T-helper 2 cell treated with Interferon-gamma antibody and Interleukin-4, amounts not matched to agents 5 μg/mL and 100 μg/mL, for 36 hours (primary cell): ENCODE results near the gene CYP2D6.
"Not testable (repeated sequence)": the region's sequence is repeated elsewhere in the genome, so short reads cannot be mapped to it uniquely, and the experiment has no call there.

Experiments used
- DNase-seq: peaks from one replicate; pipeline ENCODE4 v3.0.0; 2021; ENCODE audit warnings: low spot score
- H3K27ac Mint-ChIP-seq: one replicate; pipeline ENCODE4 v1.8.0; 2021; ENCODE audit warnings: mild to moderate bottlenecking, mixed read lengths
- H3K27me3 Mint-ChIP-seq: one replicate; pipeline ENCODE4 v1.8.0; 2021; ENCODE audit warnings: low read depth, mixed read lengths
- H3K36me3 Mint-ChIP-seq: one replicate; pipeline ENCODE4 v1.8.0; 2021; ENCODE audit warnings: low read depth, mixed read lengths
- H3K4me1 Mint-ChIP-seq: one replicate; pipeline ENCODE4 v1.8.0; 2021; ENCODE audit warnings: low read depth, mixed read lengths
- H3K4me3 Mint-ChIP-seq: one replicate; pipeline ENCODE4 v1.8.0; 2022; ENCODE audit warnings: mild to moderate bottlenecking, moderate library complexity, mixed read lengths
- H3K9me3 Mint-ChIP-seq: one replicate; pipeline ENCODE4 v1.8.0; 2021; ENCODE audit warnings: mixed read lengths

CYP2D6 gene

DNA sequence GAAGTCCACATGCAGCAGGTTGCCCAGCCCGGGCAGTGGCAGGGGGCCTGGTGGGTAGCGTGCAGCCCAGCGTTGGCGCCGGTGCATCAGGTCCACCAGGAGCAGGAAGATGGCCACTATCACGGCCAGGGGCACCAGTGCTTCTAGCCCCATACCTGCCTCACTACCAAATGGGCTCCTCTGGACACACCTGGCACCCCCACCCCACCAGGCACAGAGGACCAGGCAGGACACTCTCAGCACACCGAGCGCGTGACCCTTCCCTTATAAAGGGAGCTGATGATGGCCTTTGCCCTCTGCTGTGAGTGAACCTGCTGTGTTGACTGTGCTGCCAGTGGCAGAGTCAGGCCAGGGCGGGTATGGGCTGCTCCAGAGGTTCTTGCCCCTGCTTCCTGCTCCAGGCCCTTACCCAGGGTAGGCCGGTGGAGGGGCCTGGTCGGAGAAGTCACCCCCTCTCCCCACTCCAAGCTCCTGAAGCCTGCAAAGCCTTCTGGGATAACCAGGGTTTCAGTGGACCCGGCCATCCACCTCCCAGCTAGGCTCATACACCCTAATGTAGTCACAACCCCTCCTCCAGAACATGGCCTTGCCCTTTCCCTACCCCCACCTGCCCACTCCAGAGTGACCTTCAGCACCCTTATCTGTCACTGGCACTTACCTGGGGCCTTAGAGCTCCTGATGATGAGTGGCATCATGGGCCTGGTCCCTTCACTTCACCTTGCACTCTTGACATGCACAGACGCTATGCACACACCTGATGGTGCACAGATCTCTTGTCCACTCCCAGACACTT, at the start of gene CYP2D6:
Gene CYP2D6 (minus strand): TSS at position 172 of the 793 bp plus-strand sequence. CDS start 19 bp downstream, at position 153.
- not testable (repeated sequence) for H3K4me3 Mint-ChIP-seq, H3K27ac Mint-ChIP-seq, H3K4me1 Mint-ChIP-seq, H3K9me3 Mint-ChIP-seq, H3K27me3 Mint-ChIP-seq, H3K36me3 Mint-ChIP-seq, DNase-seq

- DNase-seq = no peak
- peak overlapping the region; percentile 49 for H3K27ac Mint-ChIP-seq
These were observed 49.0 kb upstream of the CYP2D6 start for GRCh38 chr22:42179616-42180015.

DNA sequence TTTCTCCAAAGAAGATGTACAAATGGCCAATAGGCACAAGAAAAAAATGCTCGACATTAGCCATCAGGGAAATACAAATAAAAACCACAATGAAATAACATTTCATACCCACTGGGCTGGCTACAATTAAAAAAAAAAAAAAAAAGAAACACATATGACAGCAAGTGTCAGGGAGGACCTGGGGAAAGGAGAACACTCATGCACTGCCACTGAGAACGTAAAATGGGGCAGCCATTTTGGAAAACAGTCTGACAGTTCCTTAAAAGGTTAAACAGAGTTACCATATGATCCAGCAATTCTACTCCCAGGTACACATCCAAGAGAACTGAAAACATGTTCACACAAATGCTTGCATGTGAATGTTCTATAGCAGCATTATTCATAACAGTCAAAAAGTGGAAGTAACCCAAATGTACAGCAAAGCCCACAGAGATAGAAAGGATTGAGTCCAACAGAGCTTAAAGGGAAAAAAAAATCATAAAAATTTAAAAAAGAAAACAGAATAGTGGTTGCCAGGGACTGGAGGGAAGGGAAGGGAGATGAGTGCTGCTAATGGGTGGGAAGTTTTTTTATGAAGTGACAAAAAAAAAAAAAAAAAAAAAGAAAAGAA, 48.4 kb upstream of the CYP2D6 start:
- peaks cover 58% of the 10 kb centered on the region for H3K4me1 Mint-ChIP-seq
- H3K36me3 Mint-ChIP-seq = peaks cover 24% of the 10 kb centered on the region
- no peaks in the 10 kb centered on the region for H3K9me3 Mint-ChIP-seq
- DNase-seq = no peak
- H3K4me3 Mint-ChIP-seq = no peak overlapping the region
- H3K27me3 Mint-ChIP-seq = no peaks in the 10 kb centered on the region
- peak overlapping the region; percentile 39 for H3K27ac Mint-ChIP-seq

More at GRCh38 chr22:42179616-42180015, 49.0 kb upstream of the CYP2D6 start:
- Mint-ChIP-seq H3K4me1 (peaks cover 59% of the 10 kb centered on the region), H3K27me3 (no peaks in the 10 kb centered on the region), H3K36me3 (peaks cover 24% of the 10 kb centered on the region), H3K9me3 (no peaks in the 10 kb centered on the region), H3K4me3 (no peak overlapping the region)

DNA sequence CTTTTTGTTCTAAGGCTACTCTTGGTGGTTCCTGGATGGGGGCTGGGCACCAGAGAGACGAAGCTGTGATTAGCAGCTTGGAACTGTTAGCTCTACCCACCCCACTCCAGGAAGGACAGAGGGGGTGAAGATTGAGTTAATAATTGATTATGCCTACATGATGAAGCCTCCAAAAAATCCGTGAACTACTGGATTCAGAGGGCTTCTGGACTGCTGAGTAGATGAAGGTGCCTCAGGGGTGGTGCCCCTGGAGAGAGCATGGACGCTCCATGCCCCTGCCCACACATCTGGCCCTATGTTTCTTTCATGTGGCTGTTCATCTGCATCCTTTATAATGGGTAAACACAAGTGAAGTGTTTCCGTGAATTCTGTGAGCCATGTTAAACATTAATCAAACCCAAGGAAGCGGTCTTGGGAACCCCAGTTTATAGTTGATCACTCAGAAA, 47.3 kb upstream of the CYP2D6 start:
- Mint-ChIP-seq H3K36me3 (peaks cover 24% of the 10 kb centered on the region), H3K4me1 (peaks cover 51% of the 10 kb centered on the region), H3K9me3 (no peaks in the 10 kb centered on the region), H3K4me3 (no peak overlapping the region), H3K27ac (no peak overlapping the region), H3K27me3 (no peaks in the 10 kb centered on the region)
- no peak for DNase-seq

- Mint-ChIP-seq H3K4me1 (peaks cover 39% of the 10 kb centered on the region), H3K4me3 (no peak overlapping the region), H3K27me3 (no peaks in the 10 kb centered on the region), H3K9me3 (no peaks in the 10 kb centered on the region), H3K36me3 (peaks cover 24% of the 10 kb centered on the region), H3K27ac (peak overlapping the region; percentile 59)
- DNase-seq = no peak
These were observed 45.8 kb upstream of the CYP2D6 start for GRCh38 chr22:42176255-42176915.

DNA sequence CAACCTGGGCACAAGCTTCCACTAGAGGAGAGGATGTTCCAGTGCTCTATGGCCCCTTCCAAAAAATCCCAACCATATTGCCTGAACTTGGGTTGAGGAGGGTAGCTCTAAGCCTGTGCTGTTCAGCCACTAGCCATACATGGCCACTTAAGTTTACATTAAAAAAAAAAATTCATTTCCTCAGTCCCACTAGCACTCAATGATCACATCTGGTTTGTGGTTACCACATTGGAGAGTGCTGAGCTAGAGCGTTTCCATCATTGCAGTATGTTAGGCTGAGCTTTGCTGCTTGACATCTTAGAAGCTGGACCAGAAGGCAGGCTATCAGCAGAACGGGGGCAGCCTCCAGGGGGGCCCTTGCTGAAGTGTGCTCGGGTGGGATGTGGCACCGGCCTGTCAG, 43.5 kb upstream of the CYP2D6 start:
- peaks cover 25% of the 10 kb centered on the region for H3K36me3 Mint-ChIP-seq
- no peaks in the 10 kb centered on the region for H3K9me3 Mint-ChIP-seq
- no peak overlapping the region for H3K4me3 Mint-ChIP-seq
- peak overlapping the region; percentile 44 for H3K27ac Mint-ChIP-seq
- DNase-seq = no peak
- H3K4me1 Mint-ChIP-seq = peaks cover 19% of the 10 kb centered on the region
- H3K27me3 Mint-ChIP-seq = no peaks in the 10 kb centered on the region

DNA sequence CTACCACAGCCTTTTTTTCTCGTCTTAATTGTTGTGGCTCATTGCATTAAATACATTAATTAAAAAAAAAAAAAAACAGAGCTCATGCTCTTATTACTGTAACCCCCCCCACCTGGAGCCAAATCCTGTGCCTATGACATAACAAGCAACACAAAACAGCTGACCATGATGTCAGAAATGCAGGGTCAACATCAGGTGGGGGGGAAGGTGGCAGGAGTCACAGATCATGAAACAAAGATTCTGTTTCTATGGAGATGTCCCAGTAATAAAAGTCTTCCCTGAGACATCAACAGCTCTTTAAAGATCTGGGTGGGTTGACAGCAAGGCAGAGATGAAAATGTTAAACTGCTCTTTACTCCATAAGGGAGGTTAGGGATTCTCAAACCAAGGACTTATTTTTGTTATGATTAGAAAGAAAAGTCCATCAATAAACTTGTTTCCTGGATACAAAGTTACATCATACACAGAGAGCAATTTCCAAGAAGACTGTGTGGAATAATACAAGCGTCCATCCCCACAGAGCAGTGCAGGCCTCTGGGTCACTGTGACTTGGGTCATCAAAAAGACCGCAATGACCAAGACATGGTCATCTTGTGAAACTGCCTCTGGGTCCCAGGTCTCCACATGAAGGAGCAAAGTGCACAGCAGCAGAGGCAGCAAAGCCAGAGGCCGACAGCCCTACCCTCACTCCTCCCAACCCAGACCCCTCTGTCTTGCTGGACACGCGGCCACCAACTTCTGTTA, 42.7 kb upstream of the CYP2D6 start:
- Mint-ChIP-seq H3K4me1 (peaks cover 17% of the 10 kb centered on the region), H3K27me3 (no peaks in the 10 kb centered on the region), H3K36me3 (peaks cover 25% of the 10 kb centered on the region), H3K27ac (no peak overlapping the region), H3K4me3 (no peak overlapping the region), H3K9me3 (no peaks in the 10 kb centered on the region)
- no peak for DNase-seq

DNA sequence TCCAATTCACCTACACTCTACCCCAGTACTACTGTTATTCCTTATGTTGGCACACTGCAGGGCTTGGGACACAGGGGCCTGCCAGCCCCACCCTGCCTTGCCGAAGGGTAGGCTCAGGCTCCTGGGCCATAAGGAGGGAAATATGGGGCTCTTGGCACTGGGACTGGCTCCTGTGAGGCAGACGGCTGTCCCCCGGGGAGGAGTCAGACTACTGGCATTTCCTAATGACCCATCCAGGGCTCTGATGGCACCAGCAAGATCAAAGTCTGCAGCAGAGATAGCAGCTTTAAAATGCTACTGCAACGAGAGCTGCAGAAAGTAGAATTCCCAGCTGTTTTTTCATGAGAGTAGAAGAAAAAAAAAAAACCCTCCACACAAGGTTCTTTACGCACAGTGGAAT, 42.2 kb upstream of the CYP2D6 start:
- H3K4me1 Mint-ChIP-seq = peaks cover 17% of the 10 kb centered on the region
- no peak for DNase-seq
- no peaks in the 10 kb centered on the region for H3K9me3 Mint-ChIP-seq
- H3K27ac Mint-ChIP-seq = no peak overlapping the region
- peaks cover 19% of the 10 kb centered on the region for H3K36me3 Mint-ChIP-seq
- no peaks in the 10 kb centered on the region for H3K27me3 Mint-ChIP-seq
- no peak overlapping the region for H3K4me3 Mint-ChIP-seq

DNA sequence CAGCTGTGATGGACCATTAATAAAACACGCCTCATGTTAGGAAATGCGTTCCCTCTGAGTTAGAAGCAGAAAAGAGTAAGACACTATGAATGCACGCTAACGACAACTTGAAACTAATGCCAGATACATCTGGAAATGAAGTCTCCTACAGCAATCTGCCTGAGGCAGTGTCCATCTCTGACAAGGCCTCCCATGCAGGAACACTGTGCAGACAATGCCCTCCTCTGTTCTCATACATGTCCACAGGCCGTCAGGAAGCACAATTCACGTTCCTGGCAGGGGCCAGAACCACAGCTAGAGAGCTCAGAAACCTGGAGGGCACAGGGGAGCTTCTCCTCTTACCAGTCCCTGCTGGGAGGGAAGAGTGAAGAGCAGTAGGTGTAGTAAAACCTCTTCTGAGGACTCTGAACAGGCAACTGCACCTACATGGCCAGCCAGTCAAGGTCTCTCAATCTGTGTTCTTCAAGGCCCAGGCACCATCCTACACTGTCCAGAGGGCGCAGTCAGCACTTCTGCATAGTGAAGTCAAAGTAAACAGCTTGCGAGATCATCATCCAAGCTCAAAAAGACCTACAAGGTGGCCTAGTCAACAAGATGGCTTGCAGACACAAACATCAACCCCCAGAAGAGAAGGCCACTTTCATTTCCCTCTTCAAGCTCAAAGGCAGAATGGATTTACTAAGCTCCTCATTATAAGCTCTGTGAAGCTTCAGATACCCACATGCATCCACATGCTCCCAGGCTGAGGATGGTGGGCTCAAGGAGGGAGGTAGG, 41.5 kb upstream of the CYP2D6 start:
- H3K4me3 Mint-ChIP-seq = no peak overlapping the region
- H3K27me3 Mint-ChIP-seq = no peaks in the 10 kb centered on the region
- H3K27ac Mint-ChIP-seq = no peak overlapping the region
- H3K4me1 Mint-ChIP-seq = peaks cover 12% of the 10 kb centered on the region
- H3K9me3 Mint-ChIP-seq = no peaks in the 10 kb centered on the region
- no peak for DNase-seq
- peaks cover 14% of the 10 kb centered on the region for H3K36me3 Mint-ChIP-seq

DNA sequence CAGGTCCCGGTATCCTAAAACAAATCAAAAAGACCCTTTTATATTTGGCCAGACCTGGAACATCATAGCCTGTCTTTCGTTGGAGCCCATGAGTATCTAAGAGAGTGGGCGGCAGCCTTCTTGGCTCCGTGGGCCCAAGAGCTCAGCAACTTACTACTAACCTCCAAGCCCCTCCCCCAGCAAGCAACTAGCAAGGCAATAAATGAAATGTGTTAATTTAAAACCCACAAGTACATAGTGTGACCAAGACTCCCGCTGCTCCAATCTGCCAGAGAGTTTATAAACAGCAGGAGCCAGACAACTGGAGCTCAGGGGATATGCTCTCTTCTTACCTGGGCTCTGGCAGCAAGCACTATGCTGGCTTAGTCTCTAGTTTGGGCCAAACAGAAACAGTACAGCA, 40.8 kb upstream of the CYP2D6 start:
- H3K27ac Mint-ChIP-seq = no peak overlapping the region
- DNase-seq = no peak
- peaks cover 10% of the 10 kb centered on the region for H3K4me1 Mint-ChIP-seq
- peaks cover 13% of the 10 kb centered on the region for H3K36me3 Mint-ChIP-seq
- H3K4me3 Mint-ChIP-seq = no peak overlapping the region
- H3K9me3 Mint-ChIP-seq = no peaks in the 10 kb centered on the region
- no peaks in the 10 kb centered on the region for H3K27me3 Mint-ChIP-seq

DNA sequence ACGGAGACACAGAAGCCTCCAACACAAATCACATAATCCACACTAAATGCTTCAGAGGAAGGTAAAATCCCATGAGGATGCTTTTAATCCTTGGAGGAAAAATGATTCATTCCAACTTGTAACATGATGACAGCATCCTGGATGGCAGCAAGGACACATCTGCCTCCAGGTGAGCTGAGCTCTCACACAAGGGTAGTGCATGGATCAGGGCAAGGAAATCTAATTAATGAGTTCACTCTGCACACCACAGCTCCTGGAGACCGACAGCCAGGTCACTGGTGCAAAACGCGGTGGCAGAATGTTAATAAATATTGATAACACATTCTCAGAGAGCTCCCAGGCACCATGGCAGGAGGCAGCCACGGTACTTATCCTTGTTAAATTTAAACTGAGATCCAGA, 40.3 kb upstream of the CYP2D6 start:
- Mint-ChIP-seq H3K27me3 (no peaks in the 10 kb centered on the region), H3K4me3 (no peak overlapping the region), H3K36me3 (peaks cover 10% of the 10 kb centered on the region), H3K27ac (no peak overlapping the region), H3K4me1 (peaks cover 8% of the 10 kb centered on the region), H3K9me3 (no peaks in the 10 kb centered on the region)
- DNase-seq = no peak

DNA sequence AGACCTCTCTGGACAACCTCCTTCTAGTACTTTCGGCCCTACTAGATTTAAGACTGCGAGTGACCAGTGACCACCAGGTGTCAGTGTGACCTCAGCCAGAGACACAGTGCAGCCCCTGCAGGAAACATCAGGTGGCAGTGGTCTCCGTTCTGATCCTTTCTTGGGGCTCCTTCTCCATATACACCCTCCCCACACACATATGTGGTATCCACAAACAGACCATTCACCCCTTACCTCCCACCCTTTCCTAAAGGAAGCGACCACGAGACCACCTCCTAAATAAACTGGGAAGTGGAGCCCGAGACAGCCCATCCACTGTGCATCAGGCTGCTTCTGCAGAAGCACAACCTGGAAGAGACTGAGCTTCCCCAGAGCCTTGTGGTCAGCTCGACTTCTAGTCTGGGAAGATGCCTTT, 38.5 kb upstream of the CYP2D6 start:
- H3K36me3 Mint-ChIP-seq = peaks cover 13% of the 10 kb centered on the region
- peaks cover 5% of the 10 kb centered on the region for H3K4me1 Mint-ChIP-seq
- H3K27ac Mint-ChIP-seq = no peak overlapping the region
- no peaks in the 10 kb centered on the region for H3K9me3 Mint-ChIP-seq
- H3K4me3 Mint-ChIP-seq = no peak overlapping the region
- H3K27me3 Mint-ChIP-seq = no peaks in the 10 kb centered on the region
- DNase-seq = peak; percentile 48

- Mint-ChIP-seq H3K27me3 (no peaks in the 10 kb centered on the region), H3K9me3 (no peaks in the 10 kb centered on the region), H3K36me3 (peaks cover 16% of the 10 kb centered on the region), H3K4me3 (no peak overlapping the region), H3K4me1 (peaks cover 2% of the 10 kb centered on the region), H3K27ac (no peak overlapping the region)
- no peak for DNase-seq
These were observed 37.9 kb upstream of the CYP2D6 start for GRCh38 chr22:42168476-42168875.
